ENCODE data around the gene LIAS.

The LIAS gene

DNA sequence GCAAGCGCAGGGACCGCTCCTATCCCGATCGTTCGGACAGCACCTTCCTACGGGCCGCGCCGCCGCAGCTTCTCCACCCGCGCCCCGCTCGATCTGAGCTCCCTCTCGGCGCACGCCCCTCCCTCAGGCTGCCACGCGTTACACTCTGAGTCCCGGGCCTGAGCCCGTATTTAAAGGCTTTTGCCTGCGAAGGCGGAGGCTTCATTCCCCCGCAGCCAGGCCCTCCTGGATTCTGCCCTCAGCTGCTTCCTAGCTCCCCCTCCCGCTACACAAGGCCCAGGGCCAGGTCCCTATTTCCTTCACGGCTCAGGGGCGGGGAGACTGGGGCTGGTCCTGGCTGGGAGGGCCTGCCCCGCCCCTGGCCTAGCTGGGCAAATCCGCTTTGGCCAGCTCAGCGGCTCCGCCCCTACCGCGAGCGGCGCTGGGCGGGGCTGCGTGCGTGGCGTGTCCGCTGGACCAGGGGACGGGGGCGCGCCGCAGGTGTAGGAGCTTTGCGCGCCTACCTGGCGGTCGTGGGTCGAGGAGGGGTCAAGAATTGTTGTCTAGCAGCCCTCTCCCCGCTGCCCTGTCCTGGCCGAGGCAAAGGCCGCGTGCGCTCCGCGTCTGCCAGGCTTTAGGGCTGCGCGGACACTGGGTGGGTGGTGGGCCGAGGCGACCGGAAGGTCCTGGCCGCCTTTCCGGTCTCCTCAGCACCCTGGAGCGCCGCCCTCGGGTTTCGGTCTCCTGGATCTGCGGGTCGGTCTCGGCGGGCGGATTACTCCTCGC is 68.6 kb downstream of the LIAS start, which contains the start of gene UGDH:
Gene UGDH (minus strand): TSS at position 144 of the 765 bp plus-strand sequence. CDS start 5,927 bp downstream, outside the sequence.
- no peaks in the 10 kb centered on the region for H3K36me3 ChIP-seq
- peaks cover 16 to 19% of the 10 kb centered on the region in 2 experiments for H3K4me1 ChIP-seq (ENCODE audit: control insufficient read depth in 1 of 2, insufficient read depth in 1 of 2, low read depth in 1 of 2, low read length in 1 of 2)
- peak within 1 kb of the TSS; percentile 92 to 98 for H3K4me3 ChIP-seq (ENCODE audit: low read depth in 1 of 2, low read length in 1 of 2)
- no peaks in the 10 kb centered on the region for H3K9me3 ChIP-seq
- TF ChIP-seq, protein P1, sequence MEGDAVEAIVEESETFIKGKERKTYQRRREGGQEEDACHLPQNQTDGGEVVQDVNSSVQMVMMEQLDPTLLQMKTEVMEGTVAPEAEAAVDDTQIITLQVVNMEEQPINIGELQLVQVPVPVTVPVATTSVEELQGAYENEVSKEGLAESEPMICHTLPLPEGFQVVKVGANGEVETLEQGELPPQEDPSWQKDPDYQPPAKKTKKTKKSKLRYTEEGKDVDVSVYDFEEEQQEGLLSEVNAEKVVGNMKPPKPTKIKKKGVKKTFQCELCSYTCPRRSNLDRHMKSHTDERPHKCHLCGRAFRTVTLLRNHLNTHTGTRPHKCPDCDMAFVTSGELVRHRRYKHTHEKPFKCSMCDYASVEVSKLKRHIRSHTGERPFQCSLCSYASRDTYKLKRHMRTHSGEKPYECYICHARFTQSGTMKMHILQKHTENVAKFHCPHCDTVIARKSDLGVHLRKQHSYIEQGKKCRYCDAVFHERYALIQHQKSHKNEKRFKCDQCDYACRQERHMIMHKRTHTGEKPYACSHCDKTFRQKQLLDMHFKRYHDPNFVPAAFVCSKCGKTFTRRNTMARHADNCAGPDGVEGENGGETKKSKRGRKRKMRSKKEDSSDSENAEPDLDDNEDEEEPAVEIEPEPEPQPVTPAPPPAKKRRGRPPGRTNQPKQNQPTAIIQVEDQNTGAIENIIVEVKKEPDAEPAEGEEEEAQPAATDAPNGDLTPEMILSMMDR (IDR thresholded peaks at IDR 0.05): peak; percentile 18
- H3K27ac ChIP-seq: peak within 1 kb of the TSS; percentile 60
- H3K27me3 ChIP-seq: no peaks in the 10 kb centered on the region

DNA sequence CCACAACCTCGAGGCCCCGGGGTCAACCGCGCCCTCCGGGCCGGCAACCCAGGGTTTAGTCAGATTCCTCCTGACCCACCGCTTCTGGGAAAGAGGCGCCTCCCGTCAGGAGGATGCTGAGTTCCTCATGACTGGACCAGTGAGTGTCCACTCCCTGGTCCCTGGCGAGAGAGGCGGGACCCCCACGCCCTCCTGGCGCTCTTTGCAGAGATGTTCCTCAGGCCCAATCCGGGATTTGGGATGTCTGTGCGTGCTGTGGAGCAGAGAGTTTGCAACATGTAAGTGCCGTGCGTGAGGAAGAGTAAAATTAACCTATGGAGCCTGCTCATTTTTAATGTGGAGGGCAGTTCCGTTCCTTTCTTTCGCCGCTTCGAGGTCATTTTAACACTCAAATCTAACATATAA is 69.2 kb downstream of the LIAS start:
- H3K9me3 ChIP-seq: no peaks in the 10 kb centered on the region
- TF ChIP-seq, protein P1 (IDR thresholded peaks at IDR 0.05): no peak
- H3K36me3 ChIP-seq: no peaks in the 10 kb centered on the region
- peak overlapping the region; percentile 92 to 98 for H3K4me3 ChIP-seq (ENCODE audit: low read depth in 1 of 2, low read length in 1 of 2)
- no peaks in the 10 kb centered on the region for H3K27me3 ChIP-seq
- peak overlapping the region; percentile 60 for H3K27ac ChIP-seq
- peaks cover 16 to 19% of the 10 kb centered on the region in 2 experiments for H3K4me1 ChIP-seq (ENCODE audit: control insufficient read depth in 1 of 2, insufficient read depth in 1 of 2, low read depth in 1 of 2, low read length in 1 of 2)
